Erythroblast (primary cell): Measurements from ENCODE around the gene SAPCD2.

Source experiments
- DNase-seq, 2 experiments: peaks; one replicate each; lab custom pipeline; 2025; lab: John Stamatoyannopoulos, UW
- GATA1 ChIP-seq: IDR thresholded peaks from 2 replicates; pipeline ENCODE4 v1.6.1; 2011; ENCODE audit warnings: low read depth, mild to moderate bottlenecking, control low read depth, low read length, moderate library complexity
- POLR2A ChIP-seq: IDR thresholded peaks from 2 replicates; pipeline ENCODE4 v1.6.1; 2011; ENCODE audit warnings: mild to moderate bottlenecking, low read length

The SAPCD2 gene

GRCh38 chr9:137057545-137057944 lies 12.8 kb downstream of the SAPCD2 start:
- DNase-seq = no peak
- TF ChIP-seq GATA1 (no peak), POLR2A (no peak)

DNA sequence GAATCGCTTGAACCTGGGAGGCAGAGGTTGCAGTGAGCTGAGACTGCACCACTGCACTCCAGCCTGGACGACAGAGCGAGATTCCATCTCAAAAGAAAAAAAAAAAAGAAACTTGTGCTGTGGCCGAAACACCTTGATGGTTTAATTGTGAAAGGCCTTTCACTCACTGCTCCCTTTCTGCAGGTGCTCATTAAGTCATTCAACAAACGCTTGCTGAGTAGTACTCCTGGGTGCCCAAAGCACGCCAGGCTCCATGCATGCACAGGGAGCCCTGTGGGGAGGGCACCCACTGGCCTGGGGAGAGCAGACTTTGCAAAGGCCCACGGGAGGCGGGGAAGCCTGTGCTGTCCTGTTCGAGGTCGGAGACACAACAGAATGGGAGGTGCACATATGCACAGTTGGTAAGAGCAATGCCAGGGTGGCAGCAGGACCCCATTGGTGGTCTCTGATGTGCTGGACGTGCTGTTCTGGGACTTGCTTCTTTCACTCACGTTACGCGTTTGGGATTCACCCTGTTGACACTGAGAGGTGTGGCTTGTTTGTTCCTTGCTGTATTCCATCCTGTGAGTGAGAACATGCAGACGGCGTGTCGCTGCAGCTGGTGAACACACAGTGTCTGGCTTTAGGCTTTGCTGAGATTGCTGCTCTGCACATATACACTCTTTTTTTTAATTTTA lies 13.5 kb downstream of the SAPCD2 start:
- DNase-seq = no peak
- TF ChIP-seq POLR2A = no peak
- TF ChIP-seq GATA1 = no peak

DNA sequence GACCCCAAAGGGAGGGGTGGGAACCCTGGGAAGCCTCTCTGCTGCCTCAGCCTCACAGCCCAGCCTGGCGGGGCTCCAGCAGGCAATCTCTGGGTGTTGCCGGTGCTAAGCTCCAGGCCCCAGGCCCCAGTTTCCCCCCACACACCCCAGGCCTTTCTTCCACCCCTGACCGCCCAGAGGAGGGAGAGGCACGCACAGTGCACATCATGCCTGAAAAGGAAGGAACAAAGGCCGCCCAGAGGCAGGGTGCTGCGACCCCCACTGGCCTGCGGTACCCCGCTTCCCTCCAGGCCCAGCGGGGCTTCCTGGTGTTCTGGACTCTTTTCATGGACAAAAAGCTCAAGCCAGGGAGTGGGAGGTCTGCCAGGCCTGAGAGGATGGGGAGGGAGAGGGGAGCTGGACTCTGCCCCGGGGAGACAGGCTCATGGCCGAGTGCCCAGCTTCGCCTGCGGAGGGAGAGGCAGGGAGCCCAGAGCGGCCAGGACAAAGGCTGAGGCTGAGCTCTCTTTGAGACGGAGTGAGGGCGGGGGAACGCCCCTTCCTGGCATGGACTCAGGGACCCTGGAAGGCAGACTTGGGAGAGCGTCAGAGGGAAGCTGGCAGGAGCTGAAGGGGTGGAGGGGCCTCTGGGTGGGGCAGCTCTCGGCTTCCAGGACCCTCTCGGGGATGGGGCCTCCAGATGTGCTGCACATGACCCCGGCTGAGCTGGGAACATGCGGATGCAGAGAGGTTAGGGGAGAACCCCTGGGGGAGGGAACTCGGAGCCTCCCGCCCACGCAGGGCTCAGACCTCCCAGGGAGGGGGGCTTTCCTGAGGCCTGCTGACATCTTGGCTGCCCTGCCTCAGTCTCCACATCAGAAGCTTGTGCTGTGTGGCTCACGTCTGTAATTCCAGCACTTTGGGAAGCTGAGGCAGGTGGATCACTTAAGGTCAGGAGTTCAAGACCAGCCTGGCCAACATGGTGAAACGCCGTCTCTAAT lies 14.7 kb downstream of the SAPCD2 start:
- TF ChIP-seq POLR2A = no peak
- no peak for TF ChIP-seq GATA1
- DNase-seq = no peak

GRCh38 chr9:137054932-137055384 lies 15.4 kb downstream of the SAPCD2 start:
- no peak for DNase-seq
- no peak for TF ChIP-seq GATA1
- TF ChIP-seq POLR2A = no peak

DNA sequence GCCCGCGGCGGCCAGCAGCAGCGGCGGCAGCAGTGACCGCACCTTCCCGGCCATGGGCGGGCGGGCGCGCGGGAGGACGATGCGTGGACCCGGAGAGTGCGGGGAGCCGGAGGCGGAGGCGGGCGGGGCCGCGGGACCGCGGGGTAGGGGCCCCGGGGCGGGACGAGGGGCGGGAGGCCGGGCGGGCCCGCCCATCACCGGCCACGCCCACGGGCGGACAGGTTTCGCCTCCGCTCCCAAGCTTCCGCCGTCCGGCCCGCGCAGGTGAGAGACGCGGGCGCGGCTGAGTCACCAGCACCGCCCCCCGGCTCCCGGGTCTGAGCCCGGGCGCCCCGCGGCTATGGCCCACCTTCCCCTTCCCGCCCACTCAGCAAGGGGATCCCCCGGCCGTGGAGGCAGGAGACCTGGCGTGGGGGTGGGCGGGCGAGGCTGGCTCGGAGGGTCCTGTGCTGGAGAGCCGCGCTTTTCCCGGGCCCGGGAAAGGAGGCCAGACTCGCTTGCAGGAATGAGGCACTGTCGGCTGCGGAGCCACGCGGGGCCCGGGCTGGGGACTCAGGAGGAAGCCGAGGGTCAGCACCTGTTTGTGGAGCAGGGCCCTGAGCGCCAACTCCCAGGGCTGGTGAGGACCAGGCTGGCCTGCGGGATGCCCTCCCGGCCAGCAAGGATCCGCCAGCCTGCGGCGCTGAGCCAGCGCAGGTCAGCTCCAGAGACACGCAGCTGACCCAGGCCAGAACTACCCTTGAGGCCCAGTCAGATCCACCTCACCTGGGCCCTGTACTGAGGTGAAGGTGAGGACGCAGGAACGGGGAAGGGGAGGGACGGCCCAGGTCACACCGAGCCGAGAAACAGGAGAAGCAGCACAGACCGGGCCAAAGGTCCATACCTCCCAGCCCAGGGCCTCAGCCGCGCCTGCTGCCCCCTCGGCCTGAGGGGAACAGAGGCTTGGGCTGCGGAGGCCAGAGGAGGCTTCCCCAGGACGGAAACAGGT lies 16.1 kb downstream of the SAPCD2 start, which contains the start of gene ENTPD2:
Gene ENTPD2, minus strand, starts transcription at position 118 of the 988 bp plus-strand sequence. Its CDS starts 64 bp downstream, at position 54.
- no peak for TF ChIP-seq GATA1
- TF ChIP-seq POLR2A = no peak
- DNase-seq = no peak

DNA sequence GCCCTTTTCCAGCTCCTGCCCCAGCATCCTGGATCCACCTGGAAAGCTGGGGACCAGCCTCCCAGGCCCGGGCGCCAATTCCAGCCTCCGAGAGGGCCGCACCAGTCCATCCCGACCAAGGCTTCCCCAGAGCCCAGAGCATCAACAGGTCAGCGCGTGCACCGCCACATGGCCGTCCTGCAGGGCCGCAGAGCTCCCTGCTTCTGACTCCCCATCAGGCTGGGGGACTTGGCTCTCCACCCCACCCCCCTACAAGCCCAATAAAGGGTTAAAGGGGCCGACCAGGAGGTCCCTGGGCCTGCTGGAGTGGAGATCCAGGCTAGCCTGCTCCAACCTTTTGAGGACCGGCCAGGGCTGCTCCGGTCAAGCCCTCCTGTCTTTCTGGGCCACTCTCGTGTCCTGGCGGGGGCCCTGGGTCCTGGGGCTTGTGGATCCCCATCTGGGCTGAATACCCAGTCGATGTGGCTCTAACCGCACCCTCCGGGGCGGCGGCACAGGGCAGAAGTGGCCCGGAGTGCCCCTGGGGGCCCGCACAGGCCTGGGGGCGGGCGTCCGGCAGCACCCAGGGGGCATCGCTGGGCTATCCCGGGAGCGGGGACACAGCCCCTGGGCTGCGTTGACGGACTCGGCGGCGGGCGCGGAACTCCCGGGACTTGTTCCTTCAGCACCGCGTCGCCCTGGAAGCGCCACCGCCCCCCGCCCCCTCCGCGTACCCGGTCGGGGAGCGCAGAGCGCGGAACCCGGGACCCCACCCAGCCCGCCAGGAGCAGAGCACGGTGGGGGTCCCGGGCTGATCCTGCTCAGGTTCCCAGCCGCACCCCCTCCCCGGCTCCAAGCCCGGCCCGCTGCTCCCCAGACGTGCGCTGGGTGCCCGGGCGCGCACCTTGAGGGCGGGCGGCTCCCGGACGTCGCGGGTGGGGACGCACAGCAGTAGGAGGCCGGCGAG lies 17.1 kb downstream of the SAPCD2 start:
- TF ChIP-seq POLR2A (no peak), GATA1 (no peak)

GRCh38 chr9:137052293-137052692 lies 18.1 kb downstream of the SAPCD2 start:
- no peak for DNase-seq
- no peak for TF ChIP-seq POLR2A
- no peak for TF ChIP-seq GATA1

More for the DNA sequence above, 17.1 kb downstream of the SAPCD2 start:
- DNase-seq = no peak

- TF ChIP-seq GATA1 (no peak), POLR2A (no peak)
- DNase-seq = no peak
These were observed 19.1 kb downstream of the SAPCD2 start for GRCh38 chr9:137051145-137051724.

- no peak for TF ChIP-seq GATA1
- TF ChIP-seq POLR2A = no peak
- DNase-seq = no peak
These were observed 19.8 kb downstream of the SAPCD2 start for GRCh38 chr9:137050570-137050969.

DNA sequence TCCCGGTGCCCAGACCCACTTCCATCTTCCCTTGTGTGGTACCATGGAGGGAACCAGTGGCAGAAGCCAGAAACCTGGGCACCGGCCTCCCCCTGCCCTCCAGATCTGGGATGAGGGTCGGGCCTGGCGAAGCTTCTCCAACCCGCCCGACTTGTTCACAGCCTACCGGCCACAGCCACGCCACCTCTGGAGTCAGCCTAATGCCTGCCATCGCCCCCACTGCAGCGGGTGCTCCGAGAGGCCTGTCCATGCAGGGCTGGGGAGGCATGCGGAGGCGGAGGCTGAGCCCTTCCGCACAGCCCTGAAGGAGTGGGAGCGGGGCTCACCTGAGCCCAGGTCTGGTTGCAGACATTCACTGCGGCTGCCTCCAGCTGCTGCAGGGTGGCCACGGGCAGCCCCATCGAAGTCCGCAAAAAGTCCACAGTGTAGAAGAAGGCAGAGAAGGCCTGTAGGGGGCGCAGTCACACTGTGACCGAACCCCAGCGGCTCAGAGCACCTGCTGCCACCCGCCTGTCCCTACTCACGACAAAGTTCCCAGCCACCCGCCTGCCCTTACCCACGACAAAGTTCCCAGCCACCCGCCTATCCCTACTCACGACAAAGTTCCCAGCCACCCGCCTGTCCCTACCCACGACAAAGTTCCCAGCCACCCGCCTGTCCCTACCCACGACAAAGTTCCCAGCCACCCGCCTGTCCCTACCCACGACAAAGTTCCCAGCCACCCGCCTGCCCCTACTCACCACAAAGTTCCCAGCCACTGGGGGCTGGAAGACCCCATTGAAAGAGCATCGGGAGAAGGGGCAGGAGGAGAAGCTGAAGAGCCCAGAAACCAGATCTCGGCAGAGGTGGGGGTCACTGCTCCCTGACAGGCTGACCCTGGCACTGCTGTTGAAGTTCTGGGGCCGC lies 20.6 kb downstream of the SAPCD2 start:
- DNase-seq = peak; percentile 60 to 77
- TF ChIP-seq GATA1 (no peak), POLR2A (no peak)
